Thoracic aorta (tissue), 2 donors: Measurements from ENCODE around the gene MAP3K7. TPM values are rescaled to one million over a fixed set of nuclear protein-coding genes. Genes with fewer than 3 reads are reported as not detected.

ENCODE experiments used
- ATAC-seq: fragments of 150-250 bp; one replicate; pipeline ENCODE4 v1.8.0; 2017; ENCODE audit warnings: low read depth; ENCODE audit not compliant: insufficient number of reproducible peaks, low FRiP score
- DNase-seq: peaks from one replicate; pipeline ENCODE4 v3.0.0-alpha.2; 2020; ENCODE audit warnings: low spot score
- H3K27ac ChIP-seq, 2 donors: fragments of 200-600 bp; sonication (generic); 1 replicate in 1 of 2; 2 replicates in 1 of 2; pipeline ENCODE4 v1.5.1; 2016; ENCODE audit warnings: mild to moderate bottlenecking in 2 of 2, moderate library complexity in 2 of 2
- H3K27me3 ChIP-seq: fragments of 200-600 bp; sonication (generic); replicated peaks from 2 replicates; pipeline ENCODE4 v1.6.0; 2016; ENCODE audit warnings: mild to moderate bottlenecking; ENCODE audit not compliant: insufficient read depth
- H3K36me3 ChIP-seq: fragments of 200-600 bp; sonication (generic); one replicate; pipeline ENCODE4 v1.5.1; 2016
- H3K4me1 ChIP-seq, 2 donors: fragments of 200-600 bp; sonication (generic); 1 replicate in 1 of 2; 2 replicates in 1 of 2; pipeline versions ENCODE4 v1.5.1 to v1.6.0; 2016; ENCODE audit warnings: low read depth in 2 of 2, mild to moderate bottlenecking in 1 of 2; ENCODE audit not compliant: control insufficient read depth in 1 of 2
- H3K4me3 ChIP-seq: fragments of 200-600 bp; sonication (generic); 2 replicates; pipeline ENCODE4 v1.5.1; 2016; ENCODE audit warnings: mild to moderate bottlenecking
- H3K9me3 ChIP-seq: fragments of 200-600 bp; sonication (generic); 2 replicates; pipeline ENCODE4 v1.5.1; 2016
- total RNA-seq, 2 donors: library from RNA; depleted of rRNA; stranded (reverse); fragments of >200 nt; gene quantifications; one replicate each; pipeline versions ENCODE4 v1.1.0 to v1.2.3, GENCODE V29; 2016
- TF ChIP-seq, protein P1 (sequence below): fragments of 200-600 bp; sonication (generic); IDR thresholded peaks from one replicate; pipeline ENCODE4 v1.5.1; 2019; ENCODE audit warnings: antibody characterized with exemption

The MAP3K7 gene
- total RNA-seq, 2 donors from 2014 or later: 21.5 to 31.5 TPM

DNA sequence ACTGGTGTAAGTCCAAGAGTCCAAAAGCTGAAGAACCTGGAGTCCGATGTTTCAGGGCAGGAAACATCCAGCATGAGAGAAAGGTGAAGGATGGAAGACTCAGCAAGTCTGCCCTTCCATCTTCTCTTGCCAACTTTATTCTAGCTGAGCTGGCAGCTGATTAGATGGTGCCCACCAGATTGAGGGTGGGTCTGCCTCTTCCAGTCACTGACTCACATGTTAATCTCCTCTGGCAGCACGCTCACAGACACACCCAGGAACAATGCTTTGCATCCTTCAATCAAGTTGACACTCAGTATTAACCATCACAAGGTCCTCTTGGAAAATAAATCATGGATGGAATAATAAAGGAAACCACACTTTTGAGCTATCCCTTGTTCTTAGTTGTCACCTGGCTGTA lies 121.2 kb downstream of the MAP3K7 start:
- Histone ChIP-seq H3K27me3 (no peaks in the 10 kb centered on the region), H3K27ac (no peak overlapping the region), H3K4me1 (peaks cover 0 to 11% of the 10 kb centered on the region in 2 donors), H3K9me3 (no peaks in the 10 kb centered on the region), H3K4me3 (no peak overlapping the region), H3K36me3 (no peaks in the 10 kb centered on the region)
- DNase-seq (no peak), ATAC-seq (no peak)
- TF ChIP-seq, protein P1, sequence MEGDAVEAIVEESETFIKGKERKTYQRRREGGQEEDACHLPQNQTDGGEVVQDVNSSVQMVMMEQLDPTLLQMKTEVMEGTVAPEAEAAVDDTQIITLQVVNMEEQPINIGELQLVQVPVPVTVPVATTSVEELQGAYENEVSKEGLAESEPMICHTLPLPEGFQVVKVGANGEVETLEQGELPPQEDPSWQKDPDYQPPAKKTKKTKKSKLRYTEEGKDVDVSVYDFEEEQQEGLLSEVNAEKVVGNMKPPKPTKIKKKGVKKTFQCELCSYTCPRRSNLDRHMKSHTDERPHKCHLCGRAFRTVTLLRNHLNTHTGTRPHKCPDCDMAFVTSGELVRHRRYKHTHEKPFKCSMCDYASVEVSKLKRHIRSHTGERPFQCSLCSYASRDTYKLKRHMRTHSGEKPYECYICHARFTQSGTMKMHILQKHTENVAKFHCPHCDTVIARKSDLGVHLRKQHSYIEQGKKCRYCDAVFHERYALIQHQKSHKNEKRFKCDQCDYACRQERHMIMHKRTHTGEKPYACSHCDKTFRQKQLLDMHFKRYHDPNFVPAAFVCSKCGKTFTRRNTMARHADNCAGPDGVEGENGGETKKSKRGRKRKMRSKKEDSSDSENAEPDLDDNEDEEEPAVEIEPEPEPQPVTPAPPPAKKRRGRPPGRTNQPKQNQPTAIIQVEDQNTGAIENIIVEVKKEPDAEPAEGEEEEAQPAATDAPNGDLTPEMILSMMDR: no peak

DNA sequence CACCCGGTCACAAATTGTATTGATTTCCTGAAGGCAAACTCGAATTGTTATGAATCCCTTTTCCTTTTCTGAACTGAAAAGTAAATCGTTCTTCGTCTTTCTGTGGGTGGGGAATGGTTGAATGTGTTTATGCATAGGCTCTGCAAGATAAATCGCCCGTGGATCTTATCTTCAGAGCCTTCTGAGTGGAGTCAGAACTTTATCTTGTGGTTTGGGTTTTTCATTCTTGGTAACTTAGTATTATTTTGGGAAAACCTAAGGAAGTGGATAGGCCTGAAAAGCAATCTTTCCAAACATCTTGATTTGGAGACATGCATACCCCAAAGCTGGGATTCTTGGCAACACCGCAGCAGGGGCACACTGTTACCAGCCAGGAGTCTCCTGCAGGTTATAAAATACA lies 122.4 kb downstream of the MAP3K7 start:
- ATAC-seq (no peak), DNase-seq (no peak)
- TF ChIP-seq, protein P1: no peak
- no peaks in the 10 kb centered on the region for H3K27me3 ChIP-seq
- no peak overlapping the region for H3K27ac ChIP-seq
- no peak overlapping the region for H3K4me3 ChIP-seq
- H3K4me1 ChIP-seq: peaks cover 0 to 4% of the 10 kb centered on the region in 2 donors
- H3K36me3 ChIP-seq: no peaks in the 10 kb centered on the region
- H3K9me3 ChIP-seq: no peaks in the 10 kb centered on the region

DNA sequence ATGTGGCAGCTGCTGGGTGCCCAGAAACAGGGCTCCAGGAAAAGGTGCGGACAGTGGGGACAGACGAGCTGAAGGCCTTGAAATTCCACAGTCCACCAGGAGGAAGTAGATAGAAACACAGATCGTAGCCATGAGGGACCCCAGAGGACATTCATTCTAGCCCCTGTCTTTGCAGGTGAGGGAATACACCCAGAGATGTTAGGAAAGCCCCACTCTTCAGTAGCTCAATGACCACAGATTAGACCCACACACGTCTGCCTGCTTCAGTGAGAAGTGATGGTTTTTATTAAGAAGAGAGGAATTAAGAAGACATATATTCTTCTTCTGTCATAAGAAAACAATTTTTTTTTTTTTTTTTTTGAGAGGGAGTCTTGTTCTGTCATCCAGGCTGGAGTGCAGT lies 123.0 kb downstream of the MAP3K7 start:
- no peak for ATAC-seq
- Histone ChIP-seq H3K27ac (no peak overlapping the region), H3K27me3 (no peaks in the 10 kb centered on the region), H3K36me3 (no peaks in the 10 kb centered on the region), H3K4me3 (no peak overlapping the region), H3K9me3 (no peaks in the 10 kb centered on the region), H3K4me1 (no peaks in the 10 kb centered on the region)
- DNase-seq: no peak
- TF ChIP-seq, protein P1: no peak
